GM12878 (cell line): Measurements from ENCODE around the gene RILPL2. TPM values are rescaled to one million over a fixed set of nuclear protein-coding genes. Genes with fewer than 3 reads are reported as not detected.

Source experiments
- ATAC-seq: fragments of 200-7000 bp; cut with Tn5 transposase; 3 replicates; pipeline ENCODE4 v1.9.1; 2020; ENCODE audit warnings: mild to moderate bottlenecking, moderate library complexity
- BruUV-seq: library from RNA; stranded (reverse); fragments of 400-500 nt; replicated peaks from 2 replicates; lab custom pipeline; 2021; lab: Mats Ljungman, UMichigan
- CTCF ChIA-PET: fragments of 300-600 bp; sonication (Branson Sonifier 250); formaldehyde crosslinking; extraction: SDS; loops from one replicate; lab custom pipeline; 2021; ENCODE audit warnings: inconsistent platforms; lab: Yijun Ruan, JAX
- POLR2A ChIA-PET: fragments of 350-600 bp; formaldehyde crosslinking; extraction: SDS; loops from one replicate; lab custom pipeline; 2021; ENCODE audit warnings: inconsistent platforms; lab: Charles Lee
- RAD21 ChIA-PET: fragments of 300-600 bp; sonication (Branson Sonifier 250); formaldehyde crosslinking; loops from one replicate; lab custom pipeline; 2023; ENCODE audit warnings: antibody characterized with exemption; ENCODE audit not compliant: unreplicated experiment; lab: Charles Lee
- SMC1A ChIA-PET: fragments of 300-600 bp; sonication (Branson Sonifier 250); formaldehyde crosslinking; loops from one replicate; lab custom pipeline; 2023; ENCODE audit not compliant: unreplicated experiment, uncharacterized antibody; lab: Charles Lee
- DNase-seq: peaks from one replicate; pipeline ENCODE4 v3.0.0-alpha.2; 2011; ENCODE audit warnings: low read depth, low spot score
- FAIRE-seq: peaks from 3 replicates; lab custom pipeline; 2011; peaks lifted over from hg19 to GRCh38; lab: Jason Lieb, UNC
- H2AFZ ChIP-seq: 2 replicates; pipeline ENCODE4 v1.6.0; 2011; ENCODE audit warnings: low read depth, low read length, control low read depth; ENCODE audit not compliant: control insufficient read depth
- H3K27ac ChIP-seq: 2 replicates; pipeline ENCODE4 v1.5.1; 2011; ENCODE audit warnings: control low read depth; ENCODE audit not compliant: control insufficient read depth, insufficient read depth
- H3K27me3 ChIP-seq, 2 experiments: replicated peaks in 1 of 2; 2 replicates each; pipeline versions ENCODE4 v1.6.0 to v1.6.1; 2011; ENCODE audit warnings: low read length in 1 of 2; ENCODE audit not compliant: control insufficient read depth in 2 of 2, insufficient read depth in 2 of 2
- H3K36me3 ChIP-seq, 2 experiments: 2 replicates each; pipeline ENCODE4 v1.5.1; 2011; ENCODE audit warnings: low read length in 1 of 2; ENCODE audit not compliant: control insufficient read depth in 2 of 2, insufficient read depth in 2 of 2
- H3K4me1 ChIP-seq: 2 replicates; pipeline ENCODE4 v1.6.1; 2011; ENCODE audit warnings: mild to moderate bottlenecking, low read length, moderate library complexity, mixed read lengths; ENCODE audit not compliant: control insufficient read depth, insufficient read depth
- H3K4me2 ChIP-seq: 2 replicates; pipeline ENCODE4 v1.6.0; 2011; ENCODE audit warnings: control low read depth; ENCODE audit not compliant: control insufficient read depth, insufficient read depth
- H3K4me3 ChIP-seq: fragments of 200-600 bp; sonication (generic); 2 replicates; pipeline ENCODE4 v1.5.1; 2016
- H3K79me2 ChIP-seq: 2 replicates; pipeline ENCODE4 v1.6.0; 2011; ENCODE audit warnings: low read length; ENCODE audit not compliant: control insufficient read depth, insufficient read depth
- H3K9ac ChIP-seq: 2 replicates; pipeline ENCODE4 v1.8.0; 2011; ENCODE audit warnings: low read length, control low read depth, mixed read lengths; ENCODE audit not compliant: control insufficient read depth, insufficient read depth
- H3K9me3 ChIP-seq: replicated peaks from 3 replicates; pipeline ENCODE4 v1.5.1; 2011; ENCODE audit warnings: mild to moderate bottlenecking, low read length; ENCODE audit not compliant: control insufficient read depth, insufficient read depth
- H4K20me1 ChIP-seq: 2 replicates; pipeline ENCODE4 v1.6.0; 2011; ENCODE audit not compliant: control insufficient read depth, insufficient read depth
- ASH2L ChIP-seq: fragments of 300-600, 200-600 bp; sonication (generic); IDR thresholded peaks from 2 replicates; pipeline ENCODE4 v1.6.1; 2017; ENCODE audit warnings: low read depth, mild to moderate bottlenecking, borderline replicate concordance
- EP300 ChIP-seq, 2 experiments: fragments of 150-350 bp in 1 of 2; IDR thresholded peaks; 2 replicates each; pipeline ENCODE4 v1.6.1; 2011 to 2012; ENCODE audit warnings: low read depth in 2 of 2, low read length in 2 of 2, borderline replicate concordance in 1 of 2, improper control_type of control experiment in 1 of 2, inconsistent platforms in 1 of 2; ENCODE audit not compliant: control insufficient read depth in 1 of 2
- FOXK2 ChIP-seq: fragments of 450-650 bp; IDR thresholded peaks from 2 replicates; pipeline ENCODE4 v1.6.1; 2017; ENCODE audit warnings: mild to moderate bottlenecking, moderate library complexity
- IKZF1 ChIP-seq: fragments of 450-650 bp; conservative IDR thresholded peaks from 2 replicates; pipeline ENCODE4 v1.6.1; 2017; ENCODE audit warnings: antibody characterized with exemption, mild to moderate bottlenecking
- NR2F1 ChIP-seq: fragments of 450-650 bp; conservative IDR thresholded peaks from 2 replicates; pipeline ENCODE4 v1.6.1; 2017; ENCODE audit warnings: mild to moderate bottlenecking
- POU2F2 ChIP-seq: IDR thresholded peaks from 3 replicates; pipeline ENCODE4 v1.6.1; 2011; ENCODE audit warnings: low read depth, mild to moderate bottlenecking, low read length, borderline replicate concordance
- SUPT20H ChIP-seq: IDR thresholded peaks from 2 replicates; pipeline ENCODE4 v1.6.1; 2011; ENCODE audit warnings: low read depth, mild to moderate bottlenecking, low read length, moderate library complexity, borderline replicate concordance; ENCODE audit not compliant: control insufficient read depth
- ZNF217 ChIP-seq: fragments of 450-650 bp; IDR thresholded peaks from 2 replicates; pipeline ENCODE4 v1.6.1; 2017; ENCODE audit warnings: antibody characterized with exemption, mild to moderate bottlenecking
- WGBS: methylation state at CpG from one replicate; pipeline ENCODE4 v1.1.6; 2016; ENCODE audit warnings: low lambda C conversion rate; ENCODE audit not compliant: insufficient replicate concordance, insufficient coverage; ENCODE audit errors: missing lambda C conversion rate; 5-methylcytosine and 5-hydroxymethylcytosine counted together
- in situ Hi-C: fragments of 300-500 bp; cut with MboI; formaldehyde crosslinking; loops from 9 replicates; pipeline ENCODE4 v1.14.3; 2018; ENCODE audit warnings: mixed read lengths
- intact Hi-C: fragments of 100-400 bp; cut with micrococcal nuclease; formaldehyde crosslinking; loops from one replicate; pipeline ENCODE4 v1.14.2; 2022; ENCODE audit not compliant: unreplicated experiment
- polyA plus RNA-seq, 11 experiments: library from polyadenylated mRNA; depleted of rRNA in 4 of 11; unstranded in 6 of 11; stranded (reverse) in 5 of 11; fragments of >200 nt; fragmentation: Nextera tagmentation in 4 of 11; fragmentation: Illumina TruSeq in 1 of 11; extraction: Ambion mirVana in 4 of 11; extraction: Trizol in 1 of 11; gene quantifications; 1 replicate in 1 of 11; 2 replicates in 10 of 11; pipeline versions ENCODE4 v1.2.1 to v1.2.3, GENCODE V29; 2011 to 2016; ENCODE audit warnings: inconsistent platforms in 2 of 11, missing spikeins in 2 of 11, low read depth in 1 of 11
- total RNA-seq, 4 experiments: library from RNA; depleted of rRNA in 3 of 4; stranded (reverse); fragments of >200 nt in 3 of 4; fragmentation: Illumina TruSeq in 1 of 4; extraction: Trizol in 1 of 4; gene quantifications; 2 replicates each; pipeline versions ENCODE4 v1.2.1 to v1.2.3, GENCODE V29; 2013 to 2021
- TF ChIP-seq, protein P1 (sequence below): IDR thresholded peaks from 2 replicates; pipeline ENCODE4 v1.6.1; 2011; ENCODE audit warnings: mild to moderate bottlenecking, low read depth, low read length, moderate library complexity; ENCODE audit not compliant: insufficient replicate concordance
- TF ChIP-seq, protein P2 (sequence below): IDR thresholded peaks from 2 replicates; pipeline ENCODE4 v1.6.1; 2011; ENCODE audit warnings: borderline replicate concordance, low read depth, mild to moderate bottlenecking, moderate library complexity, low read length; ENCODE audit not compliant: insufficient read depth, poor library complexity, severe bottlenecking
- TF ChIP-seq, protein P3 (sequence below): fragments of 450-650 bp; IDR thresholded peaks from 2 replicates; pipeline ENCODE4 v1.6.1; 2017; ENCODE audit warnings: low read depth, mild to moderate bottlenecking, moderate library complexity
- TF ChIP-seq, protein P4 (sequence below): IDR thresholded peaks from 2 replicates; pipeline ENCODE4 v1.6.1; 2011; ENCODE audit warnings: borderline replicate concordance, low read depth, mild to moderate bottlenecking, moderate library complexity, mixed read lengths, low read length; ENCODE audit not compliant: insufficient read depth; ENCODE audit errors: extremely low read length
- TF ChIP-seq, protein P5 (sequence below): IDR thresholded peaks from 2 replicates; pipeline ENCODE4 v1.6.1; 2012; ENCODE audit warnings: low read length, inconsistent platforms

RILPL2 gene
- total and polyA plus RNA-seq, 10 of the 15 experiments (the other 5 are each of a cell fraction or from before 2014, with no cell fraction given), result 3.5 to 38.5 (median 19.7) TPM

DNA sequence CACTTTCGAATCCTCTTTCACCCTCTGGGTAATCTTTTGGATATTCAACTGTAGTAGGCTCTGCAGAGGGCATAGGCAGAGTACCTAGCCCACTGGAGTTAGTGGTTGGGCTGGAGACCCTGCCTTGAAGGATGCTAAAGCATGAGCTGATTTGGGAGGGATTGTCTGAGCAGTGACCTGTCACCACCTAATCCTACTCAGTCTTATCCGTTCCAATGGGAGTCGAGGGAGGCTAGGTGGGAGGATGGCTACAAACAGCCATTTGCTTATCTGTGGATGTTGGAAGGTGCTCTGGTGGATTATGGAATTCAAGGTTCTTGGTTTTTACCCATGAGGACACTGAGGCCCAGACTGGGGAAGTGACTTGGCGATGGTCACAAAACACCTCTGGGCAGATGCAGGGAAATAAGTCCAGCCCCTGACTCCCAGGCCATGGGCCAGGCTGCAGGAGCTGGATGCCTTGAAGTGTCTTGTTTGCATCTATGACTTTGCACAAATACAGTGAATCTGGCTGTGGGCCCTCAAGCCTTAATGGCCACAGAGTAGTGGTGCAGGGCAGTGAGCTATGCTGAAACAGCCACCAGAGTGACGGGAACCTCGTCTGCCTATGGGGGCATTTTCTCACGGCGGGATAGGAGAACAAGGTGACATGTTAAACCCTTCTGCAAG, 48.8 kb downstream of the RILPL2 start:
- ChIA-PET RAD21 (interaction anchor here (1.0 to 1.8 kb wide), 6 partner anchors 22 to 54 kb away, joined by 3 to 11 read pairs (median 6); no protein-coding TSS in a partner anchor), SMC1A (interaction anchor here (1.0 to 3.6 kb wide), 11 partner anchors 17 to 194 kb away, joined by 3 to 12 read pairs (median 5); no protein-coding TSS in a partner anchor), POLR2A (interaction anchor here (0.5 to 3.1 kb wide), 10 partner anchors 20 to 275 kb away, joined by 3 to 20 read pairs (median 4); partner anchors contain the start of gene SBNO1), CTCF (interaction anchor here (0.6 to 1.9 kb wide), 9 partner anchors 21 to 194 kb away, joined by 3 to 7 read pairs (median 3); partner anchors contain the start of gene SNRNP35)
- H3K27me3 ChIP-seq, result no peaks in the 10 kb centered on the region
- peak overlapping the region; percentile 82 for H2AFZ ChIP-seq
- peak overlapping the region; percentile 66 for H3K27ac ChIP-seq
- peak overlapping the region; percentile 87 for H3K4me2 ChIP-seq
- H3K9ac ChIP-seq, result peak overlapping the region; percentile 64
- in situ Hi-C loops (no loop called here), intact Hi-C loops (loop anchor here (1.0 to 5.0 kb wide), 3 partner anchors 22 to 71 kb away; partner anchors contain the start of gene SNRNP35)
- no peak for DNase-seq
- FAIRE-seq, result no peak
- H3K9me3 ChIP-seq, result no peaks in the 10 kb centered on the region
- WGBS, result 47% methylated on average over 8 of the region's 8 CpGs
- H3K79me2 ChIP-seq, result peaks cover 52% of the 10 kb centered on the region
- BruUV-seq, result no TSS peak
- peak; percentile 4; the same call in 1 of the 3 replicates for ATAC-seq
- peak overlapping the region; percentile 98 for H3K4me3 ChIP-seq
- H4K20me1 ChIP-seq, result no peaks in the 10 kb centered on the region
- TF ChIP-seq, protein P1, sequence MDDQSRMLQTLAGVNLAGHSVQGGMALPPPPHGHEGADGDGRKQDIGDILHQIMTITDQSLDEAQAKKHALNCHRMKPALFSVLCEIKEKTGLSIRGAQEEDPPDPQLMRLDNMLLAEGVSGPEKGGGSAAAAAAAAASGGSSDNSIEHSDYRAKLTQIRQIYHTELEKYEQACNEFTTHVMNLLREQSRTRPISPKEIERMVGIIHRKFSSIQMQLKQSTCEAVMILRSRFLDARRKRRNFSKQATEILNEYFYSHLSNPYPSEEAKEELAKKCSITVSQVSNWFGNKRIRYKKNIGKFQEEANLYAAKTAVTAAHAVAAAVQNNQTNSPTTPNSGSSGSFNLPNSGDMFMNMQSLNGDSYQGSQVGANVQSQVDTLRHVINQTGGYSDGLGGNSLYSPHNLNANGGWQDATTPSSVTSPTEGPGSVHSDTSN, result no peak
- TF ChIP-seq NR2F1 (no peak), FOXK2 (no peak), ZNF217 (no peak), POU2F2 (no peak), IKZF1 (no peak), SUPT20H (no peak), ASH2L (no peak), EP300 (IDR thresholded peaks at IDR 0.05; ENCODE audit: borderline replicate concordance in 1 of 2, control insufficient read depth in 1 of 2, low read depth in 2 of 2, low read length in 2 of 2) (no peak)
- TF ChIP-seq, protein P2, sequence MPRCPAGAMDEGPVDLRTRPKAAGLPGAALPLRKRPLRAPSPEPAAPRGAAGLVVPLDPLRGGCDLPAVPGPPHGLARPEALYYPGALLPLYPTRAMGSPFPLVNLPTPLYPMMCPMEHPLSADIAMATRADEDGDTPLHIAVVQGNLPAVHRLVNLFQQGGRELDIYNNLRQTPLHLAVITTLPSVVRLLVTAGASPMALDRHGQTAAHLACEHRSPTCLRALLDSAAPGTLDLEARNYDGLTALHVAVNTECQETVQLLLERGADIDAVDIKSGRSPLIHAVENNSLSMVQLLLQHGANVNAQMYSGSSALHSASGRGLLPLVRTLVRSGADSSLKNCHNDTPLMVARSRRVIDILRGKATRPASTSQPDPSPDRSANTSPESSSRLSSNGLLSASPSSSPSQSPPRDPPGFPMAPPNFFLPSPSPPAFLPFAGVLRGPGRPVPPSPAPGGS, result no peak
- TF ChIP-seq, protein P3, sequence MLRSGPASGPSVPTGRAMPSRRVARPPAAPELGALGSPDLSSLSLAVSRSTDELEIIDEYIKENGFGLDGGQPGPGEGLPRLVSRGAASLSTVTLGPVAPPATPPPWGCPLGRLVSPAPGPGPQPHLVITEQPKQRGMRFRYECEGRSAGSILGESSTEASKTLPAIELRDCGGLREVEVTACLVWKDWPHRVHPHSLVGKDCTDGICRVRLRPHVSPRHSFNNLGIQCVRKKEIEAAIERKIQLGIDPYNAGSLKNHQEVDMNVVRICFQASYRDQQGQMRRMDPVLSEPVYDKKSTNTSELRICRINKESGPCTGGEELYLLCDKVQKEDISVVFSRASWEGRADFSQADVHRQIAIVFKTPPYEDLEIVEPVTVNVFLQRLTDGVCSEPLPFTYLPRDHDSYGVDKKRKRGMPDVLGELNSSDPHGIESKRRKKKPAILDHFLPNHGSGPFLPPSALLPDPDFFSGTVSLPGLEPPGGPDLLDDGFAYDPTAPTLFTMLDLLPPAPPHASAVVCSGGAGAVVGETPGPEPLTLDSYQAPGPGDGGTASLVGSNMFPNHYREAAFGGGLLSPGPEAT, result no peak
- TF ChIP-seq, protein P4, sequence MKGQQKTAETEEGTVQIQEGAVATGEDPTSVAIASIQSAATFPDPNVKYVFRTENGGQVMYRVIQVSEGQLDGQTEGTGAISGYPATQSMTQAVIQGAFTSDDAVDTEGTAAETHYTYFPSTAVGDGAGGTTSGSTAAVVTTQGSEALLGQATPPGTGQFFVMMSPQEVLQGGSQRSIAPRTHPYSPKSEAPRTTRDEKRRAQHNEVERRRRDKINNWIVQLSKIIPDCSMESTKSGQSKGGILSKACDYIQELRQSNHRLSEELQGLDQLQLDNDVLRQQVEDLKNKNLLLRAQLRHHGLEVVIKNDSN, result no peak
- TF ChIP-seq, protein P5, sequence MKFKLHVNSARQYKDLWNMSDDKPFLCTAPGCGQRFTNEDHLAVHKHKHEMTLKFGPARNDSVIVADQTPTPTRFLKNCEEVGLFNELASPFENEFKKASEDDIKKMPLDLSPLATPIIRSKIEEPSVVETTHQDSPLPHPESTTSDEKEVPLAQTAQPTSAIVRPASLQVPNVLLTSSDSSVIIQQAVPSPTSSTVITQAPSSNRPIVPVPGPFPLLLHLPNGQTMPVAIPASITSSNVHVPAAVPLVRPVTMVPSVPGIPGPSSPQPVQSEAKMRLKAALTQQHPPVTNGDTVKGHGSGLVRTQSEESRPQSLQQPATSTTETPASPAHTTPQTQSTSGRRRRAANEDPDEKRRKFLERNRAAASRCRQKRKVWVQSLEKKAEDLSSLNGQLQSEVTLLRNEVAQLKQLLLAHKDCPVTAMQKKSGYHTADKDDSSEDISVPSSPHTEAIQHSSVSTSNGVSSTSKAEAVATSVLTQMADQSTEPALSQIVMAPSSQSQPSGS, result no peak
- TF ChIP-seq, all 136 proteins: peak for 0
- Histone ChIP-seq H3K36me3 (peaks cover 2% of the 10 kb centered on the region in 2 experiments; a peak in 3 of 4 replicates), H3K4me1 (peaks cover 20% of the 10 kb centered on the region)
